GM12878 (cell line): Measurements from ENCODE around the gene DQX1. TPM values are rescaled to one million over a fixed set of nuclear protein-coding genes. Genes with fewer than 3 reads are reported as not detected.

ENCODE experiments used
- ATAC-seq: fragments of 200-7000 bp; cut with Tn5 transposase; 3 replicates; pipeline ENCODE4 v1.9.1; 2020; ENCODE audit warnings: mild to moderate bottlenecking, moderate library complexity
- BruUV-seq: library from RNA; stranded (reverse); fragments of 400-500 nt; replicated peaks from 2 replicates; lab custom pipeline; 2021; lab: Mats Ljungman, UMichigan
- CTCF ChIA-PET: fragments of 300-600 bp; sonication (Branson Sonifier 250); formaldehyde crosslinking; extraction: SDS; loops from one replicate; lab custom pipeline; 2021; ENCODE audit warnings: inconsistent platforms; lab: Yijun Ruan, JAX
- POLR2A ChIA-PET: fragments of 350-600 bp; formaldehyde crosslinking; extraction: SDS; loops from one replicate; lab custom pipeline; 2021; ENCODE audit warnings: inconsistent platforms; lab: Charles Lee
- RAD21 ChIA-PET: fragments of 300-600 bp; sonication (Branson Sonifier 250); formaldehyde crosslinking; loops from one replicate; lab custom pipeline; 2023; ENCODE audit warnings: antibody characterized with exemption; ENCODE audit not compliant: unreplicated experiment; lab: Charles Lee
- SMC1A ChIA-PET: fragments of 300-600 bp; sonication (Branson Sonifier 250); formaldehyde crosslinking; loops from one replicate; lab custom pipeline; 2023; ENCODE audit not compliant: unreplicated experiment, uncharacterized antibody; lab: Charles Lee
- DNase-seq: peaks from one replicate; pipeline ENCODE4 v3.0.0-alpha.2; 2011; ENCODE audit warnings: low read depth, low spot score
- FAIRE-seq: peaks from 3 replicates; lab custom pipeline; 2011; peaks lifted over from hg19 to GRCh38; lab: Jason Lieb, UNC
- H2AFZ ChIP-seq: 2 replicates; pipeline ENCODE4 v1.6.0; 2011; ENCODE audit warnings: low read depth, low read length, control low read depth; ENCODE audit not compliant: control insufficient read depth
- H3K27ac ChIP-seq: 2 replicates; pipeline ENCODE4 v1.5.1; 2011; ENCODE audit warnings: control low read depth; ENCODE audit not compliant: control insufficient read depth, insufficient read depth
- H3K27me3 ChIP-seq, 2 experiments: replicated peaks in 1 of 2; 2 replicates each; pipeline versions ENCODE4 v1.6.0 to v1.6.1; 2011; ENCODE audit warnings: low read length in 1 of 2; ENCODE audit not compliant: control insufficient read depth in 2 of 2, insufficient read depth in 2 of 2
- H3K36me3 ChIP-seq, 2 experiments: 2 replicates each; pipeline ENCODE4 v1.5.1; 2011; ENCODE audit warnings: low read length in 1 of 2; ENCODE audit not compliant: control insufficient read depth in 2 of 2, insufficient read depth in 2 of 2
- H3K4me1 ChIP-seq: 2 replicates; pipeline ENCODE4 v1.6.1; 2011; ENCODE audit warnings: mild to moderate bottlenecking, low read length, moderate library complexity, mixed read lengths; ENCODE audit not compliant: control insufficient read depth, insufficient read depth
- H3K4me2 ChIP-seq: 2 replicates; pipeline ENCODE4 v1.6.0; 2011; ENCODE audit warnings: control low read depth; ENCODE audit not compliant: control insufficient read depth, insufficient read depth
- H3K4me3 ChIP-seq: fragments of 200-600 bp; sonication (generic); 2 replicates; pipeline ENCODE4 v1.5.1; 2016
- H3K79me2 ChIP-seq: 2 replicates; pipeline ENCODE4 v1.6.0; 2011; ENCODE audit warnings: low read length; ENCODE audit not compliant: control insufficient read depth, insufficient read depth
- H3K9ac ChIP-seq: 2 replicates; pipeline ENCODE4 v1.8.0; 2011; ENCODE audit warnings: low read length, control low read depth, mixed read lengths; ENCODE audit not compliant: control insufficient read depth, insufficient read depth
- H3K9me3 ChIP-seq: replicated peaks from 3 replicates; pipeline ENCODE4 v1.5.1; 2011; ENCODE audit warnings: mild to moderate bottlenecking, low read length; ENCODE audit not compliant: control insufficient read depth, insufficient read depth
- H4K20me1 ChIP-seq: 2 replicates; pipeline ENCODE4 v1.6.0; 2011; ENCODE audit not compliant: control insufficient read depth, insufficient read depth
- ASH2L ChIP-seq: fragments of 300-600, 200-600 bp; sonication (generic); IDR thresholded peaks from 2 replicates; pipeline ENCODE4 v1.6.1; 2017; ENCODE audit warnings: low read depth, mild to moderate bottlenecking, borderline replicate concordance
- CHD1 ChIP-seq: IDR thresholded peaks from 2 replicates; pipeline ENCODE4 v1.6.1; 2012; ENCODE audit warnings: low read depth, low read length, improper control_type of control experiment
- IRF4 ChIP-seq: IDR thresholded peaks from 2 replicates; pipeline ENCODE4 v1.6.1; 2011; ENCODE audit warnings: low read depth, low read length
- NR2F1 ChIP-seq: fragments of 450-650 bp; conservative IDR thresholded peaks from 2 replicates; pipeline ENCODE4 v1.6.1; 2017; ENCODE audit warnings: mild to moderate bottlenecking
- SREBF1 ChIP-seq: IDR thresholded peaks from 2 replicates; pipeline ENCODE4 v1.6.1; 2012; ENCODE audit warnings: mild to moderate bottlenecking, low read length
- SRF ChIP-seq, 2 experiments: IDR thresholded peaks; 2 replicates each; pipeline ENCODE4 v1.6.1; 2011; ENCODE audit warnings: low read depth in 2 of 2, low read length in 2 of 2, mild to moderate bottlenecking in 1 of 2, moderate library complexity in 1 of 2
- ZZZ3 ChIP-seq: IDR thresholded peaks from 2 replicates; pipeline ENCODE4 v1.6.1; 2011; ENCODE audit warnings: low read depth; ENCODE audit not compliant: control insufficient read depth, insufficient read length
- WGBS: methylation state at CpG from one replicate; pipeline ENCODE4 v1.1.6; 2016; ENCODE audit warnings: low lambda C conversion rate; ENCODE audit not compliant: insufficient replicate concordance, insufficient coverage; ENCODE audit errors: missing lambda C conversion rate; 5-methylcytosine and 5-hydroxymethylcytosine counted together
- in situ Hi-C: fragments of 300-500 bp; cut with MboI; formaldehyde crosslinking; loops from 9 replicates; pipeline ENCODE4 v1.14.3; 2018; ENCODE audit warnings: mixed read lengths
- intact Hi-C: fragments of 100-400 bp; cut with micrococcal nuclease; formaldehyde crosslinking; loops from one replicate; pipeline ENCODE4 v1.14.2; 2022; ENCODE audit not compliant: unreplicated experiment
- polyA plus RNA-seq, 11 experiments: library from polyadenylated mRNA; depleted of rRNA in 4 of 11; unstranded in 6 of 11; stranded (reverse) in 5 of 11; fragments of >200 nt; fragmentation: Nextera tagmentation in 4 of 11; fragmentation: Illumina TruSeq in 1 of 11; extraction: Ambion mirVana in 4 of 11; extraction: Trizol in 1 of 11; gene quantifications; 1 replicate in 1 of 11; 2 replicates in 10 of 11; pipeline versions ENCODE4 v1.2.1 to v1.2.3, GENCODE V29; 2011 to 2016; ENCODE audit warnings: inconsistent platforms in 2 of 11, missing spikeins in 2 of 11, low read depth in 1 of 11
- total RNA-seq, 4 experiments: library from RNA; depleted of rRNA in 3 of 4; stranded (reverse); fragments of >200 nt in 3 of 4; fragmentation: Illumina TruSeq in 1 of 4; extraction: Trizol in 1 of 4; gene quantifications; 2 replicates each; pipeline versions ENCODE4 v1.2.1 to v1.2.3, GENCODE V29; 2013 to 2021
- TF ChIP-seq, protein P1 (sequence below): IDR thresholded peaks from 2 replicates; pipeline ENCODE4 v1.6.1; 2012; ENCODE audit warnings: improper control_type of control experiment, low read depth, low read length; ENCODE audit not compliant: insufficient replicate concordance
- TF ChIP-seq, protein P2 (sequence below): fragments of 450-650 bp; IDR thresholded peaks from 2 replicates; pipeline ENCODE4 v1.6.1; 2017; ENCODE audit warnings: mild to moderate bottlenecking, moderate library complexity
- TF ChIP-seq, protein P3 (sequence below): fragments of 450-650 bp; IDR thresholded peaks from 2 replicates; pipeline ENCODE4 v1.6.1; 2016; ENCODE audit warnings: mild to moderate bottlenecking

DQX1 gene
- total and polyA plus RNA-seq, 10 of the 15 experiments (the other 5 are each of a cell fraction or from before 2014, with no cell fraction given) = 0.34 to 2.1 (median 0.86) TPM

DNA sequence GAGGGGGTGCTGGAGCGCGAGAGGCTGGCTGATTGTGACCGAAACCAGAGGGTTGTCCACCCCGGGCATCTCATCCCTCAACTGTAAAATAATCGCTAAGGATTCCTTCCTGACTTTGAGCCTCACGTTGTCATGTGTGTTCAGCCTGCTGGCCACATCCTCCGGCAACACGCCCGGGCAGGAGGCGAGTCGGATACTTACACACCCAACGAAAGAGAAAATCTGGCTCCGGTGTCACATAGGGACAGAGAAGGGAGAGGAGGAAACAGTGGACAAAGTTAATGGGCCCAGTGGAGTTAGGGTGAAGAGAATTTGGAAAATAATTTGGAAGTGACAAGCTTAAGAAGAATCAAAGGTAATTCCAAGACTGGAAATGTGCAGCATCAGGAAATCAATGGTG lies 9.4 kb downstream of the DQX1 start:
- TF ChIP-seq, protein P1, sequence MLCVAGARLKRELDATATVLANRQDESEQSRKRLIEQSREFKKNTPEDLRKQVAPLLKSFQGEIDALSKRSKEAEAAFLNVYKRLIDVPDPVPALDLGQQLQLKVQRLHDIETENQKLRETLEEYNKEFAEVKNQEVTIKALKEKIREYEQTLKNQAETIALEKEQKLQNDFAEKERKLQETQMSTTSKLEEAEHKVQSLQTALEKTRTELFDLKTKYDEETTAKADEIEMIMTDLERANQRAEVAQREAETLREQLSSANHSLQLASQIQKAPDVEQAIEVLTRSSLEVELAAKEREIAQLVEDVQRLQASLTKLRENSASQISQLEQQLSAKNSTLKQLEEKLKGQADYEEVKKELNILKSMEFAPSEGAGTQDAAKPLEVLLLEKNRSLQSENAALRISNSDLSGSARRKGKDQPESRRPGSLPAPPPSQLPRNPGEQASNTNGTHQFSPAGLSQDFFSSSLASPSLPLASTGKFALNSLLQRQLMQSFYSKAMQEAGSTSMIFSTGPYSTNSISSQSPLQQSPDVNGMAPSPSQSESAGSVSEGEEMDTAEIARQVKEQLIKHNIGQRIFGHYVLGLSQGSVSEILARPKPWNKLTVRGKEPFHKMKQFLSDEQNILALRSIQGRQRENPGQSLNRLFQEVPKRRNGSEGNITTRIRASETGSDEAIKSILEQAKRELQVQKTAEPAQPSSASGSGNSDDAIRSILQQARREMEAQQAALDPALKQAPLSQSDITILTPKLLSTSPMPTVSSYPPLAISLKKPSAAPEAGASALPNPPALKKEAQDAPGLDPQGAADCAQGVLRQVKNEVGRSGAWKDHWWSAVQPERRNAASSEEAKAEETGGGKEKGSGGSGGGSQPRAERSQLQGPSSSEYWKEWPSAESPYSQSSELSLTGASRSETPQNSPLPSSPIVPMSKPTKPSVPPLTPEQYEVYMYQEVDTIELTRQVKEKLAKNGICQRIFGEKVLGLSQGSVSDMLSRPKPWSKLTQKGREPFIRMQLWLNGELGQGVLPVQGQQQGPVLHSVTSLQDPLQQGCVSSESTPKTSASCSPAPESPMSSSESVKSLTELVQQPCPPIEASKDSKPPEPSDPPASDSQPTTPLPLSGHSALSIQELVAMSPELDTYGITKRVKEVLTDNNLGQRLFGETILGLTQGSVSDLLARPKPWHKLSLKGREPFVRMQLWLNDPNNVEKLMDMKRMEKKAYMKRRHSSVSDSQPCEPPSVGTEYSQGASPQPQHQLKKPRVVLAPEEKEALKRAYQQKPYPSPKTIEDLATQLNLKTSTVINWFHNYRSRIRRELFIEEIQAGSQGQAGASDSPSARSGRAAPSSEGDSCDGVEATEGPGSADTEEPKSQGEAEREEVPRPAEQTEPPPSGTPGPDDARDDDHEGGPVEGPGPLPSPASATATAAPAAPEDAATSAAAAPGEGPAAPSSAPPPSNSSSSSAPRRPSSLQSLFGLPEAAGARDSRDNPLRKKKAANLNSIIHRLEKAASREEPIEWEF = no peak
- TF ChIP-seq IRF4 = no peak
- TF ChIP-seq ZZZ3 = no peak
- TF ChIP-seq NR2F1 = no peak
- no peak for TF ChIP-seq CHD1
- TF ChIP-seq SRF (IDR thresholded peaks at IDR 0.05; ENCODE audit: low read depth in 2 of 2, low read length in 2 of 2) = no peak
- TF ChIP-seq, protein P2, sequence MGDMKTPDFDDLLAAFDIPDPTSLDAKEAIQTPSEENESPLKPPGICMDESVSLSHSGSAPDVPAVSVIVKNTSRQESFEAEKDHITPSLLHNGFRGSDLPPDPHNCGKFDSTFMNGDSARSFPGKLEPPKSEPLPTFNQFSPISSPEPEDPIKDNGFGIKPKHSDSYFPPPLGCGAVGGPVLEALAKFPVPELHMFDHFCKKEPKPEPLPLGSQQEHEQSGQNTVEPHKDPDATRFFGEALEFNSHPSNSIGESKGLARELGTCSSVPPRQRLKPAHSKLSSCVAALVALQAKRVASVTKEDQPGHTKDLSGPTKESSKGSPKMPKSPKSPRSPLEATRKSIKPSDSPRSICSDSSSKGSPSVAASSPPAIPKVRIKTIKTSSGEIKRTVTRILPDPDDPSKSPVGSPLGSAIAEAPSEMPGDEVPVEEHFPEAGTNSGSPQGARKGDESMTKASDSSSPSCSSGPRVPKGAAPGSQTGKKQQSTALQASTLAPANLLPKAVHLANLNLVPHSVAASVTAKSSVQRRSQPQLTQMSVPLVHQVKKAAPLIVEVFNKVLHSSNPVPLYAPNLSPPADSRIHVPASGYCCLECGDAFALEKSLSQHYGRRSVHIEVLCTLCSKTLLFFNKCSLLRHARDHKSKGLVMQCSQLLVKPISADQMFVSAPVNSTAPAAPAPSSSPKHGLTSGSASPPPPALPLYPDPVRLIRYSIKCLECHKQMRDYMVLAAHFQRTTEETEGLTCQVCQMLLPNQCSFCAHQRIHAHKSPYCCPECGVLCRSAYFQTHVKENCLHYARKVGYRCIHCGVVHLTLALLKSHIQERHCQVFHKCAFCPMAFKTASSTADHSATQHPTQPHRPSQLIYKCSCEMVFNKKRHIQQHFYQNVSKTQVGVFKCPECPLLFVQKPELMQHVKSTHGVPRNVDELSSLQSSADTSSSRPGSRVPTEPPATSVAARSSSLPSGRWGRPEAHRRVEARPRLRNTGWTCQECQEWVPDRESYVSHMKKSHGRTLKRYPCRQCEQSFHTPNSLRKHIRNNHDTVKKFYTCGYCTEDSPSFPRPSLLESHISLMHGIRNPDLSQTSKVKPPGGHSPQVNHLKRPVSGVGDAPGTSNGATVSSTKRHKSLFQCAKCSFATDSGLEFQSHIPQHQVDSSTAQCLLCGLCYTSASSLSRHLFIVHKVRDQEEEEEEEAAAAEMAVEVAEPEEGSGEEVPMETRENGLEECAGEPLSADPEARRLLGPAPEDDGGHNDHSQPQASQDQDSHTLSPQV = no peak
- no peak for TF ChIP-seq ASH2L
- TF ChIP-seq, protein P3, sequence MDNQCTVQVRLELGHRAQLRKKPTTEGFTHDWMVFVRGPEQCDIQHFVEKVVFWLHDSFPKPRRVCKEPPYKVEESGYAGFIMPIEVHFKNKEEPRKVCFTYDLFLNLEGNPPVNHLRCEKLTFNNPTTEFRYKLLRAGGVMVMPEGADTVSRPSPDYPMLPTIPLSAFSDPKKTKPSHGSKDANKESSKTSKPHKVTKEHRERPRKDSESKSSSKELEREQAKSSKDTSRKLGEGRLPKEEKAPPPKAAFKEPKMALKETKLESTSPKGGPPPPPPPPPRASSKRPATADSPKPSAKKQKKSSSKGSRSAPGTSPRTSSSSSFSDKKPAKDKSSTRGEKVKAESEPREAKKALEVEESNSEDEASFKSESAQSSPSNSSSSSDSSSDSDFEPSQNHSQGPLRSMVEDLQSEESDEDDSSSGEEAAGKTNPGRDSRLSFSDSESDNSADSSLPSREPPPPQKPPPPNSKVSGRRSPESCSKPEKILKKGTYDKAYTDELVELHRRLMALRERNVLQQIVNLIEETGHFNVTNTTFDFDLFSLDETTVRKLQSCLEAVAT = no peak
- TF ChIP-seq SREBF1 = no peak
- Histone ChIP-seq H4K20me1 (no peaks in the 10 kb centered on the region), H3K9me3 (no peaks in the 10 kb centered on the region; the same call in 2 of the 3 replicates), H3K9ac (no peak overlapping the region), H3K27me3 (peaks cover 18 to 31% of the 10 kb centered on the region in 2 experiments), H3K4me3 (peak overlapping the region; percentile 31; the same call in 1 of the 2 replicates), H3K4me2 (peak overlapping the region; percentile 96; the same call in 1 of the 2 replicates), H3K4me1 (peaks cover 13% of the 10 kb centered on the region; the same call in 1 of the 2 replicates), H3K27ac (no peak overlapping the region), H2AFZ (0 out of 2 replicates have a peak overlapping the region, but pooled peaks have one; percentile 69), H3K79me2 (no peaks in the 10 kb centered on the region), H3K36me3 (no peaks in the 10 kb centered on the region)
- ChIA-PET RAD21 (no interaction called here), POLR2A (interaction anchor here (1.2 kb wide), 1 partner anchor 12 kb away, joined by 3 read pairs; no protein-coding TSS in a partner anchor), CTCF (no interaction called here), SMC1A (interaction anchor here (1.5 kb wide), 1 partner anchor 15 kb away, joined by 3 read pairs; no protein-coding TSS in a partner anchor)
- no peak for ATAC-seq
- no peak for FAIRE-seq
- DNase-seq = no peak
- BruUV-seq = no TSS peak
- intact Hi-C loops (no loop called here), in situ Hi-C loops (no loop called here)
- WGBS = 75% methylated on average over 13 of the region's 13 CpGs
